HG02938 (cell line): ENCODE data around the gene SORD.
"Not testable (repeated sequence)": the region's sequence is repeated elsewhere in the genome, so short reads cannot be mapped to it uniquely, and the experiment has no call there.

Experiments used
- ATAC-seq: cut with Tn5 transposase; IDR thresholded peaks from one replicate; pipeline ENCODE4 v1.9.1; 2021; ENCODE audit warnings: mild to moderate bottlenecking, moderate library complexity; ENCODE audit not compliant: unreplicated experiment

SORD gene

GRCh38 chr15:45022871-45023658, at the start of gene SORD:
SORD (plus strand) TSS chr15:45023195; CDS start chr15:45023284, 89 bp downstream.
- peak; percentile 90 for ATAC-seq

- ATAC-seq: not testable (repeated sequence)
Measured at GRCh38 chr15:44976183-44976582, 46.8 kb upstream of the SORD start.

DNA sequence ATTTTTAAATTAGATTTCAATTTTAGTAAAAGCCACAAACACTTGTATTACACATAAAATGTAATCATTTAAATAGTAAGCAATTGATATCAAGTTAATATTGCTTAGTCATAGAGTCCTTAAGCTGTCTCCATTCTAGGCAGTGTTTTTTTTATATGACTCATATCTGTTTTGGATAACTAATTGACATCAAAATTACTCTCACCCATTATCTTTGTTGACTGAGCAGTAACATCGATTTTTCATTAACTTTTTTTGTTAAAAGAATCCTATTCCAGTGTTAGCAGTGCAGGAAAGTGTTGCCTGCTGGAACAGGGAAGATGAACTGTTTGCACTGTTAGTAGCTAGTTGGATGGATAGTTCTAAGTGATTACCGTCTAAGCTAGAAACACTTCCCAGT, 45.2 kb upstream of the SORD start:
- ATAC-seq: not testable (repeated sequence)

- ATAC-seq: not testable (repeated sequence)
Measured at GRCh38 chr15:44979617-44980339, 43.2 kb upstream of the SORD start.

GRCh38 chr15:44984144-44984543, 38.9 kb upstream of the SORD start:
- ATAC-seq: not testable (repeated sequence)

GRCh38 chr15:44986346-44987055, 36.5 kb upstream of the SORD start:
- ATAC-seq: not testable (repeated sequence)

DNA sequence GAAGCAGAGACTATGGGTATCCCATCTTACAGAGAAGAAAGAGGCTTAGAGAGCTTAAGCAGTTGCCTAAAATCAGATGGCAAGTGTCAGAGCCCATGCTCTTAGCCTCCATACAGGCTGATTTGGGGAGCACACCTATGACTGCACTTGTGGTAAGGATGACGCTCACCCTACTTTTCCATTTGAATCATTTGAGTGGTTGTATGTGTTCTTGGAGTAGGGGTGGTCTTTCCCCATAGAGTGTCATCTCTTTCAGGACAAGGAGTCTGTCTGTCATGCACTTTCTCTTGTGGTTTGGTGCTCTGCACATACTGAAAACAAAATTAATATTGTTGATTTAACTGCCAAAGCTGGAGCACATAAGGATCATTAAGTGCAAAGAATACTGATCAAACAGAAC, 35.3 kb upstream of the SORD start:
- ATAC-seq: not testable (repeated sequence)

DNA sequence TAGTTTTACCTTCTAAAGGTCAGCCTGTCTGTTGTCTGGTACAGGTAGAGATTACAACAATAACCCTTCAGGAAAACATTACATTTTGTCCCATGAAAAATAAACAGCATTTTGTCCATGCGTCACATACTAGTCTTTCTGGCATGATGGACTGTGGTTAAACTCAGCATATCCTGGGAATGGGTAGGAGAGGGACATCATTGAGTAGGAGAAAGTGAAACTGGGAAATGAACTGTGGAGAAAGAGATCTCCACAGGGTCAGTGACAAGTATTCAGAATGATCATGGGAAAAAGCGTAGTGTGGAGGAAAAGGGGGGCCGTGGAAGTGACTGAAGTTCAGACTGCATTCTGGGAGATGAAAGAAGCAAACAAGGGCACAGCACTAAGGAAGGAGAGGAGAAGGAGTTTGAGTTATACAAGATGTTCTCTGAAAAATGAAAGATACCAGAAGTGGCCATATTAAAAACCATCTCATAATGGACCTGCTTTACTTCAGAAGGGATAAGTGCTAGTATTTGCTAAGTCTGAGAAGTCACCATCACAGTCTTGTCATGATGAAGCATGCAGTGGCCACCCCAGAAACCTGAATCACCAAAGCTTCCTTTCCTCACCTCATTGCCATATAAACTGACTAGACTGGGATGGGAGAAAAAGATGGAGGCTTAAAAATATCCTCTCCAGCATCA, 34.7 kb upstream of the SORD start:
- not testable (repeated sequence) for ATAC-seq

- ATAC-seq: not testable (repeated sequence)
Measured at GRCh38 chr15:44988870-44989219, 34.1 kb upstream of the SORD start.

GRCh38 chr15:44997632-44998031, 25.4 kb upstream of the SORD start:
- not testable (repeated sequence) for ATAC-seq

DNA sequence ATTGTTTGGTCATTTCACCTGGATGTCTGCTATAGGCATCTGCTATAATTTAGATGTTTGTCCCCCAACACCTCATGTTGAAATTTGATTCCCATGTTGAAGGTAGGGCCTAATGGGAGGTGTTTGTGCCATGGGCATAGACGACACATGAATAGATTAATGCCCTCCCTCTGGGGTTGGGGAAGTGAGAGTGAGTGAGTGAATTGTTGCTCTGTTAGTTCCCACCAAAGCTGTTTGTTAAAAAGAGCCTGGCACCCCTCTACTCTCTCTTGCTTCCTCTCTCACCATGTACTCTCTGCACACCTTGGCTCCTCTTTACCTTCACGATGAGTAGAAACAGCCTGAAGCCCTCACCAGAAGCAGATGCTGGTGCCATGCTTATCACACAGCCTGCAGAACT, 23.9 kb upstream of the SORD start:
- no peak for ATAC-seq

GRCh38 chr15:45001180-45001579, 21.8 kb upstream of the SORD start:
- not testable (repeated sequence) for ATAC-seq

- not testable (repeated sequence) for ATAC-seq
Measured at GRCh38 chr15:45003731-45004410, 19.1 kb upstream of the SORD start.

DNA sequence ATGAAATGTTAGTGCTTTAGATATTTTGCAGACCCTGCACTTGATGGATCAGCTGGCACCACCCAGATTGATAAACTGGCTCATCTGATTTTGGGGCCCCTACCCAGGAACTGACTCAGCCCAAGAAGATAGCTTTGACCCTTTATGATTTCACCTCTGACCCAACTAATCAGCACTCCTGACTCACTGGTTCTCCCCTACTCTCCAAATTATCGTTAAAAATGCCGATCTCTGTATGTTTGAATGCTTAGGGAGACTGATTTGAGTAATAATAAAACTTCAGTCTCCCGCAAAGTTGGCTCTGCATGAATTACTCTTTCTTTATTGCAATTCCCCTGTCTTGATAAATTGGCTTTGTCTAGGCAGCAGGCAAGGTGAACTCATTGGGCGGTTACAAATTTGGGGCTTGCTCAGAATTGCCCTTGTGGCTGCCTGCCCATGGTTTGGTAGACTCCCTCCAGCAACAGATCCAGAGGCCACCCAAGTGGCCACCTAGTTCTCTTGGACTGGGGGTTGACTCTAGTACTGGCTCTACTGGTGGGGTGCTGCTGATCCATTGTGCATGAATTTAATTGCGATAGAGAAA, 18.3 kb upstream of the SORD start:
- not testable (repeated sequence) for ATAC-seq

DNA sequence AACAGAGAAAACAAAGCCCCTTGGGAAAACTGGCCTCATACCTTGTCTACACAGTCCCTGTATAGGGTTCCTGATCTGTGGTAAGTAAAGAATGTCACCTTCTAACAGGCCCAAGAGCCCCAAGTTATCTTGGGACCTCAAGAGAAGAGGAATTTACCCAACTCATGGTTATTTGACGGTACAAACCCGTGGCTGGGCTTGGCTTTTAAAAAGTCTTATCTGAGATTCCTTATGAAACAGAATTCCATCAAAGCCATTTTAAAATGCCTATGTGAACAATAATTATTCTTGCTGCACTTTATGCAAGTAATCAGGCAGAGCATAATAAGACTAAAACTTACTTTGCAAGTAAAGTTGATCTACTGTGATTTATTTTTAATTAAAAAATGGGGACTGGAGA, 13.9 kb upstream of the SORD start:
- ATAC-seq: no peak

- not testable (repeated sequence) for ATAC-seq
Measured at GRCh38 chr15:45015114-45015513, 7.9 kb upstream of the SORD start.

DNA sequence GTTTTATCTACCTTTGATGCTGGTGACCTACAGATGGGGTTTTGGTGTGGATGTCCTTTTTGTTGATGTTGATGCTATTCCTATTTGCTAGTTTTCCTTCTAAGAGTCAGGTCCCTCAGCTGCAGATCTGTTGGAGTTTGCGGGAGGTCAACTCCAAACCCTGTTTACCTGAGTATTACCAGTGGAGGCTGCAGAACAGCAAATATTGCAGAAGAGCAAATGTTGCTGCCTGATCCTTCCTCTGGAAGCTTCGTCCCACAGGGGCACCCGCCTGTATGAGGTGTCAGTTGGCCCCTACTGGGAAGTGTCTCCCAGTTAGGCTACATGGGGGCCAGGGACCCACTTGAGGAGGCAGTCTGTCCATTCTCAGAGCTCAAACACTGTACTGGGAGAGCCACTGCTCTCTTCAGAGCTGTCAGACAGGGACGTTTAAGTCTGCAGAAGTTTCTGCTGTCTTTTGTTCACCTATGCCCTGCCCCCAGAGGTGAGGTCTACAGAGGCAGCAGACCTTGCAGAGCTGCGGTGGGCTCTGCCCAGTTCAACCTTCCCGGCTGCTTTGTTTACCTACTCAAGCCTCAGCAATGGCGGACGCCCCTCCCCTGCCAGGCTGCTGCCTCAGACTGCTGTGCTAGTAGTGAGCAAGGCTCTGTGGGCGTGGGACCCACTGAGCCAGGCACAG, 2.6 kb upstream of the SORD start:
- ATAC-seq: not testable (repeated sequence)

DNA sequence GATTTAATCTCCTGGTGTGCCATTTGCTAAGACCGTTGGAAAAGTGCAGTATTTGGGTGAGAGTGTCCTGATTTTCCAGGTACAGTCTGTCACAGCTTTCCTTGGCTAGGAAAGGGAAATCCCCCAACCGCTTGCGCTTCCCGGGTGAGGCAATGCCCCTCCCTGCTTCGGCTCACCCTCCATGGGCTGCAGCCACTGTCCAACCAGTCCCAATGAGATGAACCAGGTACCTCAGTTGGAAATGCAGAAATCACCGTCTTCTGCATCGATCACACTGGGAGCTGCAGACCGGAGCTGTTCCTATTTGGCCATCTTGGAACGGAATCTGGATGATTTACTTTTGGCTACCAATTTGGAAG, 2.1 kb upstream of the SORD start:
- ATAC-seq: not testable (repeated sequence)

DNA sequence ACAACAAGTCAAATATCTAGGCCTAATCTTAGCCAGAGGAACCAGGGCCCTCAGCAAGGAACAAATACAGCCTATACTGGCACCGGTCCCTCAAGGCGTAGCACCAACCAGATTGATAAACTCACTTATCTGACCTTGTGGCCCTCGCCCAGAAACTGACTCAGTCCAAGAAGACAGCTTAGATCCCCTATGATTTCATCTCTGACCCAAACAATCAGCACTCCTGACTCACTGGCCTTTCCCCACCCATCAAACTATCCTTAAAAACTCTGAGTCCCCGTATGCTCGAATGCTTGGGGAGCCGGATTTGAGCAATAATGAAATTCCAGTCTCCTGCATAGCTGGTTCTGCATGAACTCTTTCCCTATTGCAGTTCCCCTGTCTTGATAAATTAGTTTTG, 1.6 kb upstream of the SORD start:
- no peak for ATAC-seq
